Inflammatory macrophage (primary cell): ENCODE results near the gene LIPE.
"Not testable (repeated sequence)": the region's sequence is repeated elsewhere in the genome, so short reads cannot be mapped to it uniquely, and the experiment has no call there.

Experiments used
- DNase-seq, 2 donors: peaks; one replicate each; pipeline ENCODE4 v3.0.0-alpha.2; 2020 to 2022
- total RNA-seq, 18 experiments: gene quantifications; one replicate each; lab custom pipeline; 2026; ENCODE audit warnings: mixed read lengths in 6 of 18, inconsistent platforms in 2 of 18; lab: John Stamatoyannopoulos, UW

LIPE gene, protein sequence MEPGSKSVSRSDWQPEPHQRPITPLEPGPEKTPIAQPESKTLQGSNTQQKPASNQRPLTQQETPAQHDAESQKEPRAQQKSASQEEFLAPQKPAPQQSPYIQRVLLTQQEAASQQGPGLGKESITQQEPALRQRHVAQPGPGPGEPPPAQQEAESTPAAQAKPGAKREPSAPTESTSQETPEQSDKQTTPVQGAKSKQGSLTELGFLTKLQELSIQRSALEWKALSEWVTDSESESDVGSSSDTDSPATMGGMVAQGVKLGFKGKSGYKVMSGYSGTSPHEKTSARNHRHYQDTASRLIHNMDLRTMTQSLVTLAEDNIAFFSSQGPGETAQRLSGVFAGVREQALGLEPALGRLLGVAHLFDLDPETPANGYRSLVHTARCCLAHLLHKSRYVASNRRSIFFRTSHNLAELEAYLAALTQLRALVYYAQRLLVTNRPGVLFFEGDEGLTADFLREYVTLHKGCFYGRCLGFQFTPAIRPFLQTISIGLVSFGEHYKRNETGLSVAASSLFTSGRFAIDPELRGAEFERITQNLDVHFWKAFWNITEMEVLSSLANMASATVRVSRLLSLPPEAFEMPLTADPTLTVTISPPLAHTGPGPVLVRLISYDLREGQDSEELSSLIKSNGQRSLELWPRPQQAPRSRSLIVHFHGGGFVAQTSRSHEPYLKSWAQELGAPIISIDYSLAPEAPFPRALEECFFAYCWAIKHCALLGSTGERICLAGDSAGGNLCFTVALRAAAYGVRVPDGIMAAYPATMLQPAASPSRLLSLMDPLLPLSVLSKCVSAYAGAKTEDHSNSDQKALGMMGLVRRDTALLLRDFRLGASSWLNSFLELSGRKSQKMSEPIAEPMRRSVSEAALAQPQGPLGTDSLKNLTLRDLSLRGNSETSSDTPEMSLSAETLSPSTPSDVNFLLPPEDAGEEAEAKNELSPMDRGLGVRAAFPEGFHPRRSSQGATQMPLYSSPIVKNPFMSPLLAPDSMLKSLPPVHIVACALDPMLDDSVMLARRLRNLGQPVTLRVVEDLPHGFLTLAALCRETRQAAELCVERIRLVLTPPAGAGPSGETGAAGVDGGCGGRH
- total RNA-seq: 0 to 0.68 (median 0.22) reads per million in 18 experiments

GRCh38 chr19:42427313-42427712 is at the start of gene LIPE:
TSS of gene LIPE (minus strand) at chr19:42427388. CDS start at chr19:42427149, 239 bp downstream.
- peak in 1 of 2 donors; percentile 15 for DNase-seq

DNA sequence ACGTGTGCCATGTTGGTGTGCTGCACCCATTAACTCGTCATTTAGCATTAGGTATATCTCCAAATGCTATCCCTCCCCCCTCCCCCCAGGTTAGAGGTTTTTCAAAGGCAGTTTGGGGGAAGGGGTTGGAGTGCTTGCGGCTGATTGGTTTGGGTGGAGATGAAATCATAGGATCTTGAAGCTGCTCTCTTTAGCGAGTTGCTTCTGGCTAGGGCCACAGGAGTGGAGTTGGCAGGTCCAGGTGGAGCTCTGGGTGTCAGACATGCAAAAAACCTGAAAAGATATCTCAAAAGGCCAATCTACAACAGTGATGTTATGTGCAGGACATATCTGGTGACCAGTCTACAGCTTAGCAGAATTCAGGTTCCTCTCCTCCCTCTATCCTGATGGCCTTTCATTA is 48.2 kb upstream of the LIPE start:
- no peak for DNase-seq

- no peak for DNase-seq
Observed at GRCh38 chr19:42474743-42475142, 47.6 kb upstream of the LIPE start.

GRCh38 chr19:42473686-42474085 is 46.5 kb upstream of the LIPE start:
- DNase-seq: no peak

GRCh38 chr19:42472402-42473147 is 45.4 kb upstream of the LIPE start:
- no peak for DNase-seq

GRCh38 chr19:42471554-42472249 is 44.5 kb upstream of the LIPE start:
- no peak for DNase-seq

DNA sequence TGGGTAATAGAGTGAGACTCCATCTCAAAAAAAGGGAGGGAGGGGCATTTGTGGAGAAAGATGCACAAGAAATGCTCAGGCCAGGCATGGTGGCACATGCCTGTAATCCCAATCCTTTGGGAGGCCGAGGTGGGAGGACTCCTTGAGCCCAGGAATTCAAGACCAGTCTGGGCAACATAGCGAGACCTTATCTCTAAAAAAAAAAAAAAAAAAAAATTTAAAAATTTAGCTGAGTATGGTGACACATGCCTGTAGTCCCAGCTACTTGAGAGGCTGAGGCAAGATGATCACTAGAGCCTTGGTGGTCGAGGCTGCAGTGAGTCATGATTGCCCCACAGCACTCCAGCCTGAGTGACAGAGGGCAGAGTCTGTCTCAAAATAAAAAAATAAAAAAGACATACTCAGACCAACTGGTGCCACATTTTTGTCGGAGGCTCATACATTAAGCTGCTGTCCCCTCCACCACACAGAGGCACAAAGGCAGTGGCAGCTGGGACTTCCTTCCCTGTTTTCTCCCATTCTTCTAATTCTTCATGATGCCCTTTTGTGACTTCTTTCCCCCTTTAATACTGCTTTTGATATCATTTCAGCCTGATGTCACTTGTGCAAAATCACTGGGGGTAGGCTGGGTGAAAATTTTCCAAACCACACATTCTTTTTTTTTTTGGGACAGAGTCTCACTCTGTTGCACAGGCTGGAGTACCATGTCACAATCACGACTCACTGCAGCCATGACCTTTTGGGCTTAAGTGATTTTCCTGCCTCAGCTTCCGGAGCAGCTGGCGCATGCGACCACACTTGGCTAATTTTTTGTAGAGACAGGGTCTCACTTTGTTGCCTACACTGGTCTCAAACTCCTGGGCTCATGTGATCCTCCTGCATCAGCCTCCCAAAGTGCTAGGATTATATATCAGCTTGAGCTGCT is 42.4 kb upstream of the LIPE start:
- DNase-seq: no peak

GRCh38 chr19:42468273-42468796 is 41.1 kb upstream of the LIPE start:
- no peak for DNase-seq

- peak; percentile 51 to 54 for DNase-seq
Observed at GRCh38 chr19:42467183-42467760, 40.1 kb upstream of the LIPE start.

GRCh38 chr19:42466521-42467182 is 39.5 kb upstream of the LIPE start:
- DNase-seq: peak; percentile 40 to 49

DNA sequence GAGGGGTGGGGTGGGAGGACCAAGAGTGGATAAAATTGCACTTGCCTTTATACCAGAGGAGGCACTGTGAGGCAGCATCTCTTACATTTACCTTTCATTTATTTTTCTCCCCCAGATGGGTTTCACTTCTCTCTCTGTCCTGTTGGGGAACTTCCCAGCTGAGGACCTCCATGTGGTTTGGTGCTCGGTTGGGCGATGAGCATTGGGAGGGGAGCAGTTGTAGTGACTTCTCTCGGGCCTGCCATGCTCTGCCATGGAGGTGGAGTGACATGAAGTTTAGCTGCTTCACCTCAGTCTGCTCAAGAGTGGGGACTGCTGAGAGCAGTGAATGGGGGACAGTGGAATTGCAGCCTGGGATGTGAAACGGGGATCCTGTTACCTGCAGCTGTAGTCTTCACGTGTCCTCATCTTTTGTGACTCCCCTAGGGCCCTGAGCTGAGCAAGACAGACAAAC is 38.7 kb upstream of the LIPE start:
- no peak for DNase-seq

DNA sequence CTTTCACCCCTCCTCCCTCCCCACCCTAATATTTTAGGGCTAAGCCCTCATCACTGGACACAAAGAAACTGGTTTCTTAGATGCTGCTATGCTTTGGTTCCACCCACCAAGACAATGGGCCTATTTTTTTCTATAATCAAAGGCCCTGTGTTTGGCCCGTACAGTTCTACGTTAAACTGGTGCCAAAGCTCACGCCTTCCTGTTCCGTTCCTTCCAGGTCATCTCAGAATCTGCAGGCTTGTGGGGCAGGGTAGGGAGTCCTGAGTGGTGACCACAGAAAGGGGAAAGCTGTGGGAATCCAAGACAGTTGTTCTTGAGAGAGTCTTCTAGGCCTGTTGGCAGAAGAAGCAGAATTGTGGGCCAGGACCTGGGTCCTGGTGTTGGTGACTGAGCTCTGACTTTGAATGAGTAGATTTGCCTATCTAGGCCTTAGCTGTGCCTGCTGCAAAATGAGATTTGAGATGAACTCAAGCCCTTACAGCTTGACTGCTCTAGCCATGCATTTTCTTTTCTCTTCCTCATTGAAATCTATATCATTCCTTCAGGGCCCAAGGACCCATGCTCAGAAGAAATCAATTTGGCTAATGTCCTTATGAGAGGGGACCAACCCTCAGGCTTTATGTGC is 34.6 kb upstream of the LIPE start:
- no peak for DNase-seq

- DNase-seq: not testable (repeated sequence)
Observed at GRCh38 chr19:42461231-42461630, 34.0 kb upstream of the LIPE start.

DNA sequence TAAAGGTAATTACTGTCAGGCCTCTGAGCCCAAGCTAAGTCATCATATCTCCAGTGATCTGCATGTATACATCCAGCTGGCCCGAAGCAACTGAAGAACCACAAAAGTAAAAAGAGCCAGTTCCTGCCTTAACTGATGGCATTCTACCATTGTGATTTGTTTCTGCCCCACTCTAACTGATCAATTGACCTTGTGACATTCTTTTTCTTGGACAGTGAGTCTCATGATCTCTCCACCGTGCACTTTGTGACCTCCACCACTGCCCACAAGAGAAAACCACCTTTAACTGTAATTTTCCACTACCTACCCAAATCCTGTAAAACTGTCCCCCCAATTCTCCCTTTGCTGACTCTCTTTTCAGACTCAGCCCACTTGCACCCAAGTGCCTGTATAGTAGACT is 32.7 kb upstream of the LIPE start:
- DNase-seq: no peak

DNA sequence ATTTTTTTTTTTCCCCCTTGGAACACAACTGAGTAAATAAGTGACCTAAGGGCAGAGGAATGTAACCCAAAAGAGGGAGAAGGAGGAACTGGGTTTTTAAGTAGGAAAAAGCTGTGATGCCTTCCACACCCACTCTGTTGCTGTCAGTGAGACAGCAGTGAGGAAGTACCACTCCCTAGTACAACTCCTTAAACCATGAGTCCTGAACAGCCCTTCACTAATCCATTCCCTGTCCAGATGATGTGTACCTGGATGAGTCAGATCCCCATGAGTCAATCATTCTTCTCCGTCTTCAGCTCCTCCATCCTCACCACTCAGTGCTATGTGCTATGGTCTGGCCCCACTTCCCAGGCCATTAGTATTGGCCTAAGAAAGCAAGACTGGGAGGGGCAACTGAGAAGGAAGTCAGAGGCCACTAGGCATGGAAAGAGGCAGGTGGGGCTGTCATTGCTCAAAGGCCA is 28.5 kb upstream of the LIPE start:
- DNase-seq: peak; percentile 58 to 69

DNA sequence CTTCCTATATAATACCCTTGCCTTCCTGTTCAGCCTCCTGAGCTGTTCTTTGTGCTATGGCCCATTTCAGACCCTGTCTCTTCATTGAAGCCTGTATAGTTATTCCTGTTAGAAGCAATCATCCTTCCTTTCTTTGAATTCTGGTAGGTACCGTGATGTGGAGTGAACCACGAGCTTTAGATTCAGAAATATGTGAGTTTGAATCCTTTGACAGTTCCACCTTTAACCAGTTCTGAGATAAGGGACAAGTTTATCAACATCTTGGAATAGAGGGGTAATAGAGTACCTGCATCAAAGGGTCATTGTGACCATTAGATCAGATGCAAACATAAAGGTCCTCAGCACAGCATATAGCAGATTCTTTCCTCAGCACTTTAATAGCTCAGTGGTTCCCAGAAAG is 27.9 kb upstream of the LIPE start:
- no peak for DNase-seq

DNA sequence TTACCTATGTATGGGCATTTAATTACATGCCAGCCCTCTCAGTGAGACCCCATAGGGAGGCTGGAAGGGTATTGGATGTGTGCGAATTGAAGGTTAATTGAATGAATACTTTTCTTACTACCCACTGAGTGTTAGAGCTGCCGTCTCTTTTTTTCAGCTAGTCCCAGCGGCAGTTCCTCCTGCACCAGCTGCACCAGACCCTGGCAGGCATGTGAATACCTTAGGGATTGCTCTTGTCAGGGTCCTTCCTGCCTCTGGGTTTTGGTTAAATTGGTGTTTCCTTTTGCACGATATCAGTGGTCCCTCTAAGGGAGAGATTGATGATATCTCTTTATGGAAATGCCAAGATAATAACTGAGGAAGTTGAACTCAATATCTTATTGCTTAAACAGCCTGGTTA is 25.4 kb upstream of the LIPE start:
- no peak for DNase-seq

DNA sequence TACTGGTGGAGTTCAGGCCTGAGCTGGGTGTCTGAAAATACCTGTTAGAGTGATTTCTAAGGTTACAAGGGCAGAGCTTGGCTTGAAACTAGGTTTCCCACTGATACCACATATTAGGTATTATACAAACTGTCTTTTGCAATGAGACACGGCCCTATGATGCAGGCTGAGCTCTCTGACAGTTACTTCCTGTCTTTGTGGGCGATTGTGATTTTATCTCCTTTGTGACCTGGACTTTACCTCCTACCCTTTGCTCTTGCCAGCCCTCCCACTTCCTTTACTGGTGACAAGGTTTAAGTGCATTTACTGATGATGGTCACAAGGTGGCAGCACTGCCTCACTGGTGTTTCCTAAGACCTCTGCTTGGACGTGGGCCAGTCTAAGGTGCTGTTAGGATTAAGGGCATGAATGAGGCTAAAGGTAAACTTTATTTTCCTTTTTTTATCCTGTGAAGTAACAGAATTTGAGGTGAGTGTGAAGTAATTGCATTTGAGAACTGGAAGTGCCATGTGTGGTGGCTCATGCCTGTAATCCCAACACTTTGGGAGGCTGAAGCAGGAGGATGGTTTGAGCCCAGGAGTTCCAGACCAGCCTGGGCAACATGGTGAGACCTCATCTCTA is 23.2 kb upstream of the LIPE start:
- DNase-seq: peak; percentile 81 to 86
